ENCODE measurements around the gene ADAM12.

The ADAM12 gene

DNA sequence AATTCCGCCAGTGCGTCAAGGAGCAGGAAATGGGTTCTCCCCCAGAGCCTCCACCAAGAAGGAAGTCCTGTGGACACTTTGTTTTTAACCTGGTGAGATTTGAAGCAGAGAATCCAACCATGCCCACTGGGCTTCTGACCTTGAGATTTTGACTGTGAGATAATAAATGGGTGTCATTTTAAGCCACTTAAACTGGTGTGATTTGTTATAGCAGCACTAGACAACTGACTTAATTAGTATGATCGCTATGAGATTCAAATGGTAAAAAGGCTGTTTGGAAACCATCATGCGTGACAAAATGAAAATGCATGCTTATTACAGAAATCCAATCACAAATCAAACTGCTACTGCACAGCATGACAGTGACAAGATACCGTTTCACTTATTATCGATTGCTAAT lies 98.0 kb downstream of the ADAM12 start:
- TF ChIP-seq, protein P1, sequence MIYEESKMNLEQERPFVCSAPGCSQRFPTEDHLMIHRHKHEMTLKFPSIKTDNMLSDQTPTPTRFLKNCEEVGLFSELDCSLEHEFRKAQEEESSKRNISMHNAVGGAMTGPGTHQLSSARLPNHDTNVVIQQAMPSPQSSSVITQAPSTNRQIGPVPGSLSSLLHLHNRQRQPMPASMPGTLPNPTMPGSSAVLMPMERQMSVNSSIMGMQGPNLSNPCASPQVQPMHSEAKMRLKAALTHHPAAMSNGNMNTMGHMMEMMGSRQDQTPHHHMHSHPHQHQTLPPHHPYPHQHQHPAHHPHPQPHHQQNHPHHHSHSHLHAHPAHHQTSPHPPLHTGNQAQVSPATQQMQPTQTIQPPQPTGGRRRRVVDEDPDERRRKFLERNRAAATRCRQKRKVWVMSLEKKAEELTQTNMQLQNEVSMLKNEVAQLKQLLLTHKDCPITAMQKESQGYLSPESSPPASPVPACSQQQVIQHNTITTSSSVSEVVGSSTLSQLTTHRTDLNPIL (CRISPR knock-in tag; IDR thresholded peaks at IDR 0.05; ENCODE audit: low read depth) = no peak
- TF ChIP-seq ZNF565 (CRISPR knock-in tag; conservative IDR thresholded peaks at IDR 0.05; ENCODE audit: low read depth) = no peak
- no peak for ATAC-seq

DNA sequence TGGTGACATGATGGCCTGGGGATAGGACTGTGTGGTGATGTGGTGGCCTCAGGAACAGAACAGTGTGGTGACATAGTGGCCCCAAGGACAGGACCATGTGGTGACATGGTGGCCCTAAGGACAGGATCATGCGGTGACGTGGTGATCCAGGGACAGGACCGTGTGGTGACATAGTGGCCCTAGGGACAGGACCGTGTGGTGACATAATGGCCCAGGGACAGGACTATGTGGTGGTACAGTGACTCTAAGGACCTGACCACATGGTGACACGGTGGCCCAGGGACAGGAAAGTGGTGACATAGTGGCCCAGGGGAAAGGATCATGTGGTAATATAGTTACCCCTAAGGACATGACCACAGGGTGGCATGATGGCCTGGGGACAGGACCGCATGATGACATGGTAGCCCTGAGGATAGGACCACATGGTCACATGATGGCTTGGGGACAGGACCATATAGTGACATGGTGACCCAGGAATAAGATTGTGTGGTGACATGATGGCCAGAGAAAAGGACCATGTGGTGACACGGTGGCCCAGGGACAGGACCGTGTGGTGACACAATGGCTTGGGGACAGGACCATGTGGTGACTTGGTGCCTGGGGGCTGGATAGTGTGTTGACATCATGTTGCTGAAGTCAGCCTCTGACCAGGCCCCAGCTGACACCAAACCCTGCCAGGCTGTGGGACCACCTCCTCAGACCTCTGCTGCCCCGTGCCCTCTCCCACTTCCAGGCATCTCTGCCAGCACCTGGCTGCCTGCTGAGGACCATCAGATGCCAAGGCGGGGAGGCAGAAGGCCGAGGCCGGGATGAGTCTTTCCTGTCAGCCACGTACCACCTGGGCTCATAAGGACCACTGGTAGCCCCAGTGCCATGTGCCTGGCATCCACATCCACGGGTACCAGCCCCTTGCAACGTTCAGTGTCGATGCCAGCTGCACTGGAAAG lies 99.5 kb downstream of the ADAM12 start:
- no peak for ATAC-seq
- TF ChIP-seq, protein P2, sequence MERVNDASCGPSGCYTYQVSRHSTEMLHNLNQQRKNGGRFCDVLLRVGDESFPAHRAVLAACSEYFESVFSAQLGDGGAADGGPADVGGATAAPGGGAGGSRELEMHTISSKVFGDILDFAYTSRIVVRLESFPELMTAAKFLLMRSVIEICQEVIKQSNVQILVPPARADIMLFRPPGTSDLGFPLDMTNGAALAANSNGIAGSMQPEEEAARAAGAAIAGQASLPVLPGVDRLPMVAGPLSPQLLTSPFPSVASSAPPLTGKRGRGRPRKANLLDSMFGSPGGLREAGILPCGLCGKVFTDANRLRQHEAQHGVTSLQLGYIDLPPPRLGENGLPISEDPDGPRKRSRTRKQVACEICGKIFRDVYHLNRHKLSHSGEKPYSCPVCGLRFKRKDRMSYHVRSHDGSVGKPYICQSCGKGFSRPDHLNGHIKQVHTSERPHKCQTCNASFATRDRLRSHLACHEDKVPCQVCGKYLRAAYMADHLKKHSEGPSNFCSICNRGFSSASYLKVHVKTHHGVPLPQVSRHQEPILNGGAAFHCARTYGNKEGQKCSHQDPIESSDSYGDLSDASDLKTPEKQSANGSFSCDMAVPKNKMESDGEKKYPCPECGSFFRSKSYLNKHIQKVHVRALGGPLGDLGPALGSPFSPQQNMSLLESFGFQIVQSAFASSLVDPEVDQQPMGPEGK (CRISPR knock-in tag; IDR thresholded peaks at IDR 0.05; ENCODE audit: borderline replicate concordance) = no peak
- TF ChIP-seq CSDC2 (CRISPR knock-in tag; IDR thresholded peaks at IDR 0.05) = no peak
- no peak for TF ChIP-seq ZFP30 (CRISPR knock-in tag; IDR thresholded peaks at IDR 0.05)
- no peak for TF ChIP-seq TCF4 (CRISPR knock-in tag; IDR thresholded peaks at IDR 0.05; ENCODE audit: borderline replicate concordance)
- TF ChIP-seq ESRRG (CRISPR knock-in tag; IDR thresholded peaks at IDR 0.05) = no peak
- no peak for TF ChIP-seq SNAI2 (CRISPR knock-in tag; IDR thresholded peaks at IDR 0.05)

DNA sequence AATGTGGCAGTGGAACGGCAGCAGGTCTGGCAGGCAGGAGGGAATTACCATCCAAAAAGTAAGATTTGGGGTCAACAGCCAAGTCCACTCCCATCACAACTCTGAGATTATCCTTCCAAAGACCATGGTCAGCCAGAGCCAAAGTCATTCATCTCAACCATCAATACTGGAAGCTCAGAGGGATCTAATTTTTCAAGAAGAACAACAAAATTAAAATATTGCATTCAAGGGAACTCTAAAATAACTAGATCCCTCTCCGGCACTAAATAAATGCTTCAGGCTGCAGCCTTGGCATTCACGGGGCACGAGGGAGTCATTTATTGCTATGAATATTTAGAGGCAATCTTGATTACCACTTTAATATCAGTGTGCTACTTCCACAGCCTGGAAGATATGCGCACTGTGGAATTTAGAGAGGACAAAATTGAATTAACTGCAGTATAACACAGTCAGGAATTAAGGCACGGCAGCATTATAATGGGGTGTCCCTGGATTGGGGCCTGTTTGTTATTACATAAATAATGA lies 102.0 kb downstream of the ADAM12 start:
- TF ChIP-seq TCF4 (CRISPR knock-in tag; IDR thresholded peaks at IDR 0.05; ENCODE audit: borderline replicate concordance) (no peak), ARNTL (CRISPR knock-in tag; IDR thresholded peaks at IDR 0.05; ENCODE audit: borderline replicate concordance, low read depth) (no peak), ESRRG (CRISPR knock-in tag; IDR thresholded peaks at IDR 0.05) (no peak)
- TF ChIP-seq, protein P3, sequence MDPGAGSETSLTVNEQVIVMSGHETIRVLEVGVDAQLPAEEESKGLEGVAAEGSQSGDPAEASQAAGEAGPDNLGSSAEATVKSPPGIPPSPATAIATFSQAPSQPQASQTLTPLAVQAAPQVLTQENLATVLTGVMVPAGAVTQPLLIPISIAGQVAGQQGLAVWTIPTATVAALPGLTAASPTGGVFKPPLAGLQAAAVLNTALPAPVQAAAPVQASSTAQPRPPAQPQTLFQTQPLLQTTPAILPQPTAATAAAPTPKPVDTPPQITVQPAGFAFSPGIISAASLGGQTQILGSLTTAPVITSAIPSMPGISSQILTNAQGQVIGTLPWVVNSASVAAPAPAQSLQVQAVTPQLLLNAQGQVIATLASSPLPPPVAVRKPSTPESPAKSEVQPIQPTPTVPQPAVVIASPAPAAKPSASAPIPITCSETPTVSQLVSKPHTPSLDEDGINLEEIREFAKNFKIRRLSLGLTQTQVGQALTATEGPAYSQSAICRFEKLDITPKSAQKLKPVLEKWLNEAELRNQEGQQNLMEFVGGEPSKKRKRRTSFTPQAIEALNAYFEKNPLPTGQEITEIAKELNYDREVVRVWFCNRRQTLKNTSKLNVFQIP (CRISPR knock-in tag; IDR thresholded peaks at IDR 0.05; ENCODE audit: borderline replicate concordance, low read depth) = no peak
- TF ChIP-seq, protein P4, sequence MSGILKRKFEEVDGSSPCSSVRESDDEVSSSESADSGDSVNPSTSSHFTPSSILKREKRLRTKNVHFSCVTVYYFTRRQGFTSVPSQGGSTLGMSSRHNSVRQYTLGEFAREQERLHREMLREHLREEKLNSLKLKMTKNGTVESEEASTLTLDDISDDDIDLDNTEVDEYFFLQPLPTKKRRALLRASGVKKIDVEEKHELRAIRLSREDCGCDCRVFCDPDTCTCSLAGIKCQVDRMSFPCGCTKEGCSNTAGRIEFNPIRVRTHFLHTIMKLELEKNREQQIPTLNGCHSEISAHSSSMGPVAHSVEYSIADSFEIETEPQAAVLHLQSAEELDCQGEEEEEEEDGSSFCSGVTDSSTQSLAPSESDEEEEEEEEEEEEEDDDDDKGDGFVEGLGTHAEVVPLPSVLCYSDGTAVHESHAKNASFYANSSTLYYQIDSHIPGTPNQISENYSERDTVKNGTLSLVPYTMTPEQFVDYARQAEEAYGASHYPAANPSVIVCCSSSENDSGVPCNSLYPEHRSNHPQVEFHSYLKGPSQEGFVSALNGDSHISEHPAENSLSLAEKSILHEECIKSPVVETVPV (CRISPR knock-in tag; IDR thresholded peaks at IDR 0.05) = no peak
- TF ChIP-seq, protein P1 (CRISPR knock-in tag; IDR thresholded peaks at IDR 0.05; ENCODE audit: low read depth) = no peak
- no peak for ATAC-seq

DNA sequence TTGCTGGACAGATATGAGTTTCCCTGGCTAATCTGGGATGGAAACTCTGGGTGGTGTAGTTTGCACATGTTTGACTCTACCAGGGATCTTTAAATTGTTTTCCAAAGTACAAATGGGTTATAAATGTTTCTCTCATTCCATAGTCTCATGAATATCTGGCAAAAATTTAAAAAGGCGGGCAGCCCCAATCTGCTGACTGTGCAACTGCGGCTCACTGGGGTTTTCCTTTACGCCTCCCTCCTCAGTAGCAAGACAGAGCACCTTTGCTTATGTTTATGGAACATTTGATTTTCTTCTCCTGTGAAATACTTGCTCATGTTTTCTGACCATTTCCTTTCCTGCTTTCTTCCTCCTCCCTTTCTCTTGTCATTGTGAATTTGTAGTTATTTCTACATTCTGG lies 105.0 kb downstream of the ADAM12 start:
- no peak for ATAC-seq
- TF ChIP-seq TCF4 (CRISPR knock-in tag; IDR thresholded peaks at IDR 0.05; ENCODE audit: borderline replicate concordance) = no peak
- TF ChIP-seq ESRRG (CRISPR knock-in tag; IDR thresholded peaks at IDR 0.05) = no peak
- TF ChIP-seq RARB (CRISPR knock-in tag; IDR thresholded peaks at IDR 0.05) = no peak
- no peak for TF ChIP-seq CSDC2 (CRISPR knock-in tag; IDR thresholded peaks at IDR 0.05)
- TF ChIP-seq ZNF8 (CRISPR knock-in tag; IDR thresholded peaks at IDR 0.05) = no peak
- TF ChIP-seq, protein P2 (CRISPR knock-in tag; IDR thresholded peaks at IDR 0.05; ENCODE audit: borderline replicate concordance) = no peak
- TF ChIP-seq GLIS3 (CRISPR knock-in tag; IDR thresholded peaks at IDR 0.05) = no peak
- TF ChIP-seq ZNF565 (CRISPR knock-in tag; conservative IDR thresholded peaks at IDR 0.05; ENCODE audit: low read depth) = no peak
- no peak for TF ChIP-seq ZFP3 (CRISPR knock-in tag; IDR thresholded peaks at IDR 0.05)
